KG1 (cell line): ENCODE measurements around the gene GSDME.

ENCODE experiments used
- DNase-seq: peaks from one replicate; lab custom pipeline; 2025; lab: John Stamatoyannopoulos, UW

Gene GSDME

GRCh38 chr7:24769851-24770250 lies 12.6 kb upstream of the GSDME start:
- DNase-seq: no peak

GRCh38 chr7:24769014-24769830 lies 12.0 kb upstream of the GSDME start:
- no peak for DNase-seq

GRCh38 chr7:24767878-24768569 lies 10.8 kb upstream of the GSDME start:
- DNase-seq: no peak

- no peak for DNase-seq
These were observed 7.9 kb upstream of the GSDME start for GRCh38 chr7:24764972-24765744.

- DNase-seq: no peak
These were observed 6.7 kb upstream of the GSDME start for GRCh38 chr7:24764011-24764410.

- DNase-seq: no peak
These were observed 6.1 kb upstream of the GSDME start for GRCh38 chr7:24763303-24763901.

- no peak for DNase-seq
These were observed 5.5 kb upstream of the GSDME start for GRCh38 chr7:24762771-24763170.

GRCh38 chr7:24760968-24761367 lies 3.7 kb upstream of the GSDME start:
- DNase-seq: no peak

GRCh38 chr7:24756545-24757352 lies 515 bp downstream of the GSDME start:
- no peak for DNase-seq

GRCh38 chr7:24755541-24756407 lies 1.5 kb downstream of the GSDME start:
- no peak for DNase-seq

- no peak for DNase-seq
These were observed 2.3 kb downstream of the GSDME start for GRCh38 chr7:24754906-24755506.

- no peak for DNase-seq
These were observed 5.0 kb downstream of the GSDME start for GRCh38 chr7:24752073-24752800.

GRCh38 chr7:24751484-24751883 lies 5.8 kb downstream of the GSDME start:
- no peak for DNase-seq

GRCh38 chr7:24750441-24751055 lies 6.7 kb downstream of the GSDME start:
- DNase-seq: no peak

- DNase-seq: no peak
These were observed 8.7 kb downstream of the GSDME start for GRCh38 chr7:24748521-24748920.

- DNase-seq: no peak
These were observed 11.9 kb downstream of the GSDME start for GRCh38 chr7:24745355-24745754.

- DNase-seq: no peak
These were observed 13.8 kb downstream of the GSDME start for GRCh38 chr7:24743471-24743870.

GRCh38 chr7:24742506-24743162 lies 14.6 kb downstream of the GSDME start:
- no peak for DNase-seq
